ENCODE data around the gene EIF2S3.

Gene EIF2S3

GRCh38 chrX:24117258-24117657 lies 62.5 kb downstream of the EIF2S3 start:
- Histone ChIP-seq H3K27ac (no peak overlapping the region), H3K36me3 (replicated peaks) (no peaks in the 10 kb centered on the region), H3K27me3 (replicated peaks) (no peaks in the 10 kb centered on the region), H3K4me3 (ENCODE audit: low read depth, low read length) (no peak overlapping the region)
- TF ChIP-seq CTCF (IDR thresholded peaks at IDR 0.05; ENCODE audit: low read depth, low read length, missing control alignments): no peak
- peak; percentile 43 for DNase-seq
- in situ Hi-C loops (cut with HindIII; ENCODE audit: low pct_ligation_motif_present, low sequenced_read_pairs): no loop called here

GRCh38 chrX:24124244-24124799 lies 69.6 kb downstream of the EIF2S3 start:
- Histone ChIP-seq H3K4me3 (ENCODE audit: low read depth, low read length) (no peak overlapping the region), H3K27ac (no peak overlapping the region), H3K36me3 (replicated peaks) (no peaks in the 10 kb centered on the region), H3K27me3 (replicated peaks) (no peaks in the 10 kb centered on the region)
- in situ Hi-C loops (cut with HindIII; ENCODE audit: low pct_ligation_motif_present, low sequenced_read_pairs): no loop called here
- DNase-seq: no peak
- TF ChIP-seq CTCF (IDR thresholded peaks at IDR 0.05; ENCODE audit: low read depth, low read length, missing control alignments): no peak

GRCh38 chrX:24125028-24125612 lies 70.4 kb downstream of the EIF2S3 start:
- H3K27me3 ChIP-seq (replicated peaks): no peaks in the 10 kb centered on the region
- in situ Hi-C loops (cut with HindIII; ENCODE audit: low pct_ligation_motif_present, low sequenced_read_pairs): no loop called here
- no peak for DNase-seq
- no peak overlapping the region for H3K4me3 ChIP-seq (ENCODE audit: low read depth, low read length)
- no peak overlapping the region for H3K27ac ChIP-seq
- no peaks in the 10 kb centered on the region for H3K36me3 ChIP-seq (replicated peaks)
- TF ChIP-seq CTCF (IDR thresholded peaks at IDR 0.05; ENCODE audit: low read depth, low read length, missing control alignments): no peak

Measured in brain microvascular endothelial cell (primary cell).